ENCODE results near the gene SCNN1G. TPM values are rescaled to one million over a fixed set of nuclear protein-coding genes. Genes with fewer than 3 reads are reported as not detected.
A peak's percentile ranks its signal among the peaks of the same experiment; 100 is the strongest.

The SCNN1G gene
- total RNA-seq (0.61 TPM), polyA plus RNA-seq (5.6 TPM)
- long read RNA-seq, donor 1 = 0 reads
- long read RNA-seq, donor 2 = 0 reads
- long read RNA-seq, donor 3 = 0 reads
- long read RNA-seq, donor 4 = 0 reads
- long read RNA-seq, donor 5 = 0 reads
- long read RNA-seq, donor 6 = 0 reads
- long read RNA-seq, donor 7 = 0 reads
- long read RNA-seq, donor 8 = 0 reads
- long read RNA-seq, donor 9 = 0 reads
- long read RNA-seq, donor 10, partial matches to known transcripts = 0 of 1 reads
- long read RNA-seq, donor 10, other reads (novel, unspliced or antisense) = 0 of 1 reads

GRCh38 chr16:23182679-23183542 is at the start of gene SCNN1G:
SCNN1G (plus strand) TSS chr16:23182745; CDS start chr16:23186272, 3,527 bp downstream.
- Histone ChIP-seq H3K27ac (ENCODE audit: low read depth in 1 of 2, low read length in 1 of 2) (no peak within 1 kb of the TSS), H3K9me3 (ENCODE audit: control insufficient read depth in 2 of 2, insufficient read depth in 1 of 2, low read length in 1 of 2) (no peaks in the 10 kb centered on the region), H3K4me3 (ENCODE audit: low read length in 2 of 2) (peak within 1 kb of the TSS in 1 of 2 donors; percentile 27), H3K27me3 (ENCODE audit: control insufficient read depth in 2 of 2, insufficient read depth in 1 of 2, low read length in 1 of 2) (peaks cover 29 to 47% of the 10 kb centered on the region in 2 donors), H3K36me3 (ENCODE audit: control insufficient read depth in 2 of 2, insufficient read depth in 2 of 2, low read length in 1 of 2) (no peaks in the 10 kb centered on the region), H3K4me1 (ENCODE audit: control insufficient read depth in 2 of 2, insufficient read depth in 2 of 2, low read length in 2 of 2) (no peaks in the 10 kb centered on the region)
- no peak for DNase-seq (ENCODE audit: low read depth in 6 of 9, low spot score in 9 of 9)
- WGBS = 5% methylated on average over 71 of the region's 71 CpGs

- no peak for DNase-seq (ENCODE audit: low read depth in 6 of 9, low spot score in 9 of 9)
- peak overlapping the region in 1 of 2 donors; percentile 36 for H3K27ac ChIP-seq (ENCODE audit: low read depth in 1 of 2, low read length in 1 of 2)
- H3K4me3 ChIP-seq (ENCODE audit: low read length in 2 of 2) = no peak overlapping the region
- no peaks in the 10 kb centered on the region for H3K36me3 ChIP-seq (ENCODE audit: control insufficient read depth in 2 of 2, insufficient read depth in 2 of 2, low read length in 1 of 2)
- H3K4me1 ChIP-seq (ENCODE audit: control insufficient read depth in 2 of 2, insufficient read depth in 2 of 2, low read length in 2 of 2) = no peaks in the 10 kb centered on the region
- 84% methylated on average over 11 of the region's 11 CpGs for WGBS
- H3K9me3 ChIP-seq (ENCODE audit: control insufficient read depth in 2 of 2, insufficient read depth in 1 of 2, low read length in 1 of 2) = no peaks in the 10 kb centered on the region
- H3K27me3 ChIP-seq (ENCODE audit: control insufficient read depth in 2 of 2, insufficient read depth in 1 of 2, low read length in 1 of 2) = no peaks in the 10 kb centered on the region
These were observed 49.6 kb upstream of the SCNN1G start for GRCh38 chr16:23132775-23133463.

- Histone ChIP-seq H3K4me3 (ENCODE audit: low read length in 2 of 2) (no peak overlapping the region), H3K36me3 (ENCODE audit: control insufficient read depth in 2 of 2, insufficient read depth in 2 of 2, low read length in 1 of 2) (no peaks in the 10 kb centered on the region), H3K27ac (ENCODE audit: low read depth in 1 of 2, low read length in 1 of 2) (no peak overlapping the region), H3K9me3 (ENCODE audit: control insufficient read depth in 2 of 2, insufficient read depth in 1 of 2, low read length in 1 of 2) (no peaks in the 10 kb centered on the region), H3K4me1 (ENCODE audit: control insufficient read depth in 2 of 2, insufficient read depth in 2 of 2, low read length in 2 of 2) (no peaks in the 10 kb centered on the region), H3K27me3 (ENCODE audit: control insufficient read depth in 2 of 2, insufficient read depth in 1 of 2, low read length in 1 of 2) (no peaks in the 10 kb centered on the region)
- DNase-seq (ENCODE audit: low read depth in 6 of 9, low spot score in 9 of 9) = no peak
- 70% methylated on average over 3 of the region's 3 CpGs for whole genome bisulfite sequencing
These were observed 48.3 kb upstream of the SCNN1G start for GRCh38 chr16:23134274-23134673.

GRCh38 chr16:23137256-23137655 is 45.3 kb upstream of the SCNN1G start:
- 96% methylated on average over 2 of the region's 2 CpGs for WGBS
- H3K4me1 ChIP-seq (ENCODE audit: control insufficient read depth in 2 of 2, insufficient read depth in 2 of 2, low read length in 2 of 2) = peaks cover 0 to 1% of the 10 kb centered on the region in 2 donors

GRCh38 chr16:23137818-23138217 is 44.7 kb upstream of the SCNN1G start:
- Histone ChIP-seq H3K27ac (ENCODE audit: low read depth in 1 of 2, low read length in 1 of 2) (no peak overlapping the region), H3K9me3 (ENCODE audit: control insufficient read depth in 2 of 2, insufficient read depth in 1 of 2, low read length in 1 of 2) (no peaks in the 10 kb centered on the region), H3K4me1 (ENCODE audit: control insufficient read depth in 2 of 2, insufficient read depth in 2 of 2, low read length in 2 of 2) (peaks cover 0 to 4% of the 10 kb centered on the region in 2 donors), H3K27me3 (ENCODE audit: control insufficient read depth in 2 of 2, insufficient read depth in 1 of 2, low read length in 1 of 2) (no peaks in the 10 kb centered on the region), H3K4me3 (ENCODE audit: low read length in 2 of 2) (no peak overlapping the region), H3K36me3 (ENCODE audit: control insufficient read depth in 2 of 2, insufficient read depth in 2 of 2, low read length in 1 of 2) (no peaks in the 10 kb centered on the region)
- WGBS = 90% methylated on average over 5 of the region's 5 CpGs
- no peak for DNase-seq (ENCODE audit: low read depth in 6 of 9, low spot score in 9 of 9)

More at GRCh38 chr16:23137256-23137655, 45.3 kb upstream of the SCNN1G start:
- no peaks in the 10 kb centered on the region for H3K27me3 ChIP-seq (ENCODE audit: control insufficient read depth in 2 of 2, insufficient read depth in 1 of 2, low read length in 1 of 2)
- no peak overlapping the region for H3K27ac ChIP-seq (ENCODE audit: low read depth in 1 of 2, low read length in 1 of 2)
- no peak overlapping the region for H3K4me3 ChIP-seq (ENCODE audit: low read length in 2 of 2)
- H3K9me3 ChIP-seq (ENCODE audit: control insufficient read depth in 2 of 2, insufficient read depth in 1 of 2, low read length in 1 of 2) = no peaks in the 10 kb centered on the region
- no peaks in the 10 kb centered on the region for H3K36me3 ChIP-seq (ENCODE audit: control insufficient read depth in 2 of 2, insufficient read depth in 2 of 2, low read length in 1 of 2)
- DNase-seq (ENCODE audit: low read depth in 6 of 9, low spot score in 9 of 9) = no peak

GRCh38 chr16:23140107-23140506 is 42.4 kb upstream of the SCNN1G start:
- H3K4me1 ChIP-seq (ENCODE audit: control insufficient read depth in 2 of 2, insufficient read depth in 2 of 2, low read length in 2 of 2) = peaks cover 3 to 7% of the 10 kb centered on the region in 2 donors
- H3K36me3 ChIP-seq (ENCODE audit: control insufficient read depth in 2 of 2, insufficient read depth in 2 of 2, low read length in 1 of 2) = no peaks in the 10 kb centered on the region
- H3K27ac ChIP-seq (ENCODE audit: low read depth in 1 of 2, low read length in 1 of 2) = no peak overlapping the region
- DNase-seq (ENCODE audit: low read depth in 6 of 9, low spot score in 9 of 9) = no peak
- no peaks in the 10 kb centered on the region for H3K9me3 ChIP-seq (ENCODE audit: control insufficient read depth in 2 of 2, insufficient read depth in 1 of 2, low read length in 1 of 2)
- no peak overlapping the region for H3K4me3 ChIP-seq (ENCODE audit: low read length in 2 of 2)
- 93% methylated on average over 2 of the region's 2 CpGs for WGBS
- H3K27me3 ChIP-seq (ENCODE audit: control insufficient read depth in 2 of 2, insufficient read depth in 1 of 2, low read length in 1 of 2) = no peaks in the 10 kb centered on the region

- no peak overlapping the region for H3K4me3 ChIP-seq (ENCODE audit: low read length in 2 of 2)
- no peaks in the 10 kb centered on the region for H3K27me3 ChIP-seq (ENCODE audit: control insufficient read depth in 2 of 2, insufficient read depth in 1 of 2, low read length in 1 of 2)
- no peaks in the 10 kb centered on the region for H3K36me3 ChIP-seq (ENCODE audit: control insufficient read depth in 2 of 2, insufficient read depth in 2 of 2, low read length in 1 of 2)
- no peak for DNase-seq (ENCODE audit: low read depth in 6 of 9, low spot score in 9 of 9)
- H3K27ac ChIP-seq (ENCODE audit: low read depth in 1 of 2, low read length in 1 of 2) = no peak overlapping the region
- H3K4me1 ChIP-seq (ENCODE audit: control insufficient read depth in 2 of 2, insufficient read depth in 2 of 2, low read length in 2 of 2) = peaks cover 3 to 12% of the 10 kb centered on the region in 2 donors
- H3K9me3 ChIP-seq (ENCODE audit: control insufficient read depth in 2 of 2, insufficient read depth in 1 of 2, low read length in 1 of 2) = no peaks in the 10 kb centered on the region
- WGBS = 97% methylated on average over 3 of the region's 3 CpGs
These were observed 41.5 kb upstream of the SCNN1G start for GRCh38 chr16:23141033-23141432.

GRCh38 chr16:23141500-23141899 is 41.0 kb upstream of the SCNN1G start:
- 95% methylated on average over 6 of the region's 6 CpGs for WGBS
- Histone ChIP-seq H3K9me3 (ENCODE audit: control insufficient read depth in 2 of 2, insufficient read depth in 1 of 2, low read length in 1 of 2) (no peaks in the 10 kb centered on the region), H3K4me1 (ENCODE audit: control insufficient read depth in 2 of 2, insufficient read depth in 2 of 2, low read length in 2 of 2) (peaks cover 3 to 12% of the 10 kb centered on the region in 2 donors), H3K27me3 (ENCODE audit: control insufficient read depth in 2 of 2, insufficient read depth in 1 of 2, low read length in 1 of 2) (no peaks in the 10 kb centered on the region), H3K27ac (ENCODE audit: low read depth in 1 of 2, low read length in 1 of 2) (no peak overlapping the region), H3K36me3 (ENCODE audit: control insufficient read depth in 2 of 2, insufficient read depth in 2 of 2, low read length in 1 of 2) (no peaks in the 10 kb centered on the region), H3K4me3 (ENCODE audit: low read length in 2 of 2) (no peak overlapping the region)
- DNase-seq (ENCODE audit: low read depth in 6 of 9, low spot score in 9 of 9) = no peak
